Tongue (tissue), 2 donors: Measurements from ENCODE around the gene ZNF609. TPM values are rescaled to one million over a fixed set of nuclear protein-coding genes. Genes with fewer than 3 reads are reported as not detected.
"Not testable (repeated sequence)": the region's sequence is repeated elsewhere in the genome, so short reads cannot be mapped to it uniquely, and the experiment has no call there.

Source experiments
- DNase-seq: peaks from one replicate; pipeline ENCODE4 v3.0.0-alpha.2; 2015
- total RNA-seq: library from RNA; depleted of rRNA; stranded (reverse); fragments of >200 nt; gene quantifications from one replicate; pipeline ENCODE4 v1.2.3, GENCODE V29; 2014

The ZNF609 gene
- total RNA-seq, 1 donor from 2014 or later: 19.6 TPM

DNA sequence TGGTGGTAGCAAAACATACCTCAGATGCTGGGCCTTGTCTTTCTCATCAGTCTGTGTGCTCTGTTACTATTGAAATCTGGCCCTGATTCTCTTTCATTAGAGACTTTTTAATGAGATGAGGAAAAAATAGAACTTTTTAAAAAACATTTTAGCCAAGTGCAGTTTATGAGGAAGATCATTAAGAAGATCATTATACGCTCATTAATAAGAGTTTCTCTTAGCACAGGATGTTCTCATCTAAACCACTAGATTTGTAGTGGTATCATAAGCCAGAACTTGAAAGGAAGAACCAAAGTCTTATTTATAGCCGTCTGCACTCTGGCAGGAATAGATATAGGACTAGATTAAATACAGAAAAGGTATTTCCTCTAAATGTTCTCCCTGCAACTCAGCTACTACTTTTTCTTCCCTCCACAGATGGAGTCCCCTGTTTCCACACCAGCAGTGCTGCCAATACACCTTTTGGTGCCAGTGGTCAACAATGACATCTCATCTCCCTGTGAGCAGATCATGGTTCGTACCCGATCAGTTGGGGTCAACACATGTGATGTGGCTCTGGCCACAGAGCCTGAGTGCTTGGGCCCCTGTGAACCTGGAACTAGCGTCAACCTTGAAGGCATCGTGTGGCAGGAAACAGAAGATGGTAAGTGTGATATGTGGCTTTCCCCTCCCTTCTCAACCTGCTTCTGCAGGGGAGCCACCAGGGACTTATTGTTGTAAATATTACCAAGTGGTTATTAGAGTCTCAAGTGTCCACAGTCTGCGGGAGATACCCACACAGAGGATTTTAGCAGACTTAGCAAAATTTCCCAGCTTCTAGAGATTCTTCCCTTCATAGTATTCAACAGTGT lies 162.3 kb downstream of the ZNF609 start:
- DNase-seq: no peak

DNA sequence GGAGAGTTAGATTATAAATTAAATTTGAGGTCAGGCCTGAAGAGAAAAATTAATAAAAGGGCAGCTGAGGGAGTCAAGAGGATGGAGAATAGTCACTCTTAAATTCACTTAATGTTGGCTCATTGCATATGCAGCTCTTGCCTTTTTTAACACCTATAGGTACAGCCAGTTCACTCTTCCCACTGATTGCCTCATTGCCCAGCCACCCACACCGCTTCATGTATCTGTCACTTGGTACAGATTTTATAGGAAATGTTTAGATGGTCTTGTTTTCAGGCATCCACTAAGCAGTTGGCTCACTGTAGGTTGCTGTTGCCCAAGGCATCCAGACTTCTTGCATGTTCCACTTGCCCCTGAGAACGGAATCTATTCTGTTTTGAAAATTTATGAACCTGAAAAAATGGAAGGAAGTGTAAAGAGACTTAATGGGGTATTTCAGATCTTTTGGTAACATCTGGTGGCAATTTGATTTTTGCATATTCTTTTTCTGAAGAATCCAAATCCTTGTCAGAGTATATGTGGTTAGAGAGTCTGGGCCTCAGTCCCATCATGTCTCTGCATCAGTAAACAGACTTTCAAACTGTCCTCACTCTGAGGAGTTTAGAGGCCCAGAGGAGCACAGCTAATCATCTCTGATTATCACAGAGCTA lies 163.1 kb downstream of the ZNF609 start:
- DNase-seq: no peak

DNA sequence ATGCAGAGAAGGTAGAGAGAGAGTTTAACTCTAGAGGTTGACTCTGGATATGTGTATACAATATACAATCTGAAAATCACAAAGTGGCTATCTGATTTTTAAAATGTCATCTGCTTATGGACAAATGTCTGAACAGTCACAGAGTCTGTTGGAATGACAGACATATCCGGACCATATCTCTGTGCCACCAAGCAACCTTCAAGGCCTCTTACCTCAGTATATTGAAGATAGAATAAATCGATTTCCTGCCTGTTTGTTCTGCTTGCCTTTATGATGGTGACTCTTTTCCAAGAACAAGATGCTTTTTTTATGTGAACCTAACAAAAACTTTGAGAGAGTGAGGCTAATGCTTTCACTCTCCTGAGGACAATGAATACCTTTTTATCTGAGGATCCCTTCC lies 163.9 kb downstream of the ZNF609 start:
- no peak for DNase-seq

DNA sequence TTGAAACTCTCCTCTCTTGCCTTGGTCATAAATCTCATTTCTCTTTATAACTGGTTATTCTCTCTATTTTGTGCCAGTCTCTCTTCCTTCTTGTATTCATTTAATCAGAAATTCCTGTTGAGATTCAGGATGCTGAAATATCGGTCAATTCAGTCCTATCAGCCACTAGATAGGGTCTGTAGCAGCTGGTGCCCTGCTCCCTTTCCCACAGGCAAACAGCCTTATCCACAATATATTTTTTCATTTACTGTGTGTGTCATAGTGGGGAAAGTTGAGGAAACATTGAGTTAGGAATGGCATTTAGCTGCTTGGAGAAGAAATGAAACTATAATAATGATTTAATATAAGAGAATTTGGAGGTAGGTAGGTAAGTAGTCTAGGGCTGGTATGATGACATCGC lies 168.7 kb downstream of the ZNF609 start:
- DNase-seq: no peak

DNA sequence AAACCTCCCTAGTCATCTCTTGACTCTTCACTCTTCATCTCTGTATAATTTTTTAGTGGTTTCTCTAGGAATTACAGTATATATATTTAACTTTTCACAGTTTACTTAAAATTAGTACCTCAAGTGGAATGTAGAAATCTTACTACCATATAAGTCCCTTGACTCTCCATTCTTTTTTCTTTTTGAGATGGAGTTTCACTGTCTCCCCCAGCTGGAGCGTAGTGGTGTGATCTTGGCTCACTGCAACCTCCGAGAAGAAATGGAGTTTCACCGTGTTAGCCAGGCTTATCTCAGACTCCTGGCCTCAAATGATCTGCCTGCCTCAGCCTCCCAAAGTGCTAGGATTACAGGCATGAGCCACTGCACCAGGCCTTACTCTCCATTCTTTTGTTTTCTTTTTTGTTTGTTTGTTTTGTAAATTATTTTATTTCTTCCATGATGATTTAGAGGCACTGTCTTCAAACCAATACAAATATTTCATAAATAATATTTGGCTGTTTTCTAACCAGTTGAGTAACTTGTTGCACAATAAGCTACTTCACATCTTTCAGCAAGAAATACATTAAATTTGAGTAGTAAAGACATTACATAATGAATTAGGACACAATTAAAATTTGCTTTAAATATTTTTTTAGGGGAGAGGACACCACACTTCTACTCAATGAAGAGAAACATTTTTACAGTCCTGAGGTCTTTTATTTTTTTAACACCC lies 170.2 kb downstream of the ZNF609 start:
- no peak for DNase-seq

DNA sequence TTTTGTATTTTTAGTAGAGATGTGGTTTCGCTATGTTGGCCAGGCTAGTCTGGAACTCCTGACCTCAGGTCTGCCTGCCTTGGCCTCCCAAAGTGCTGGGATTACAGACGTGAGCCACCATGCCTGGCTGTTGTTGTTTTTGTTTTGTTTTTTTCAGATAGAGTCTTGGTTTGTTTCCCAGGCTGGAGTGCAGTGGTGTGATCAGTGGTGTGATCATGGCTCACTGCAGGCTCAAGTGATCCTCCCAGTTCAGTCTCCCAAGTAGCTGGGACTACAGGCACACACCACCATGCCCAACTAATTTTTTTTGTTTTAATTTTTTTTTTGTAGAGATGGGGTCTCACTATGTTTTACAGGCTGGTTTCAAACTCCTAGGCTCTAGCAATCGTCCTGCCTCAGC lies 172.3 kb downstream of the ZNF609 start:
- DNase-seq: not testable (repeated sequence)

DNA sequence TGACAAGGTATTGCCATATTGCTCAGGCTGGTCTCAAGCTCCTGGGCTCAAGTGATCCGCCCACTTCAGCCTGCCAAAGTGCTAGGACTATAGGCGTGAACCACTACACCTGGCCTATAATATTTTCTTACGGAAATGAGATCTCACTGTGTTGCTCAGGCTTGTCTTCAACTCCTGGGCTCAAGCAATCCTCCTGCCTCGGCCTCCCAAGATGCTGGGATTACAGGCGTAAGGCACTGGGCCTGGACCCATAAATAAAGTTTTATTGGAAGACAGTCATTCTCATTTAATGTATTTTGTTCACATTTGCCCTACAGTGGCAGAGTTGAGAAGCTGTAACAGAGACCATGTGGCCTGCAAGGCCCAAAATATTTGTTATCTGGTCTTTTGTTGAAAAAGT lies 173.0 kb downstream of the ZNF609 start:
- DNase-seq: no peak

DNA sequence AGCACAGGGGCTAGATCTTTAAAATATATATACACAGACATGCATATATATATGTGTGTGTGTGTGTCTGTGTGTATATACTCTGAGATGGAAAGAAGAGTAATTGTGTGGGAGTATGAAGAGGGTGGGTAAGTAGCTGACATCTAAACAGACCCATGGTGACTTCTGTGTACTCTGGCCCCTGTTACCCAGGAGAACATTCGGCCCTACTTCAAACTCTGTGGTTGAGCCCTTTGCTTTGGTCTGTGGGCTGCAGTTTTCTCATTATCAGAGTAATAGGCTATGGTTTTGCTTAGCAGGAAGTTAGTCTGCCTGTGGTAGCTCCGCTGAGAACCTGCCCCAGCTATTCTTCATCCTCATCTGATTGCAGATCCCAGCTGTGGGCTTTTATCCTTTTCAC lies 173.6 kb downstream of the ZNF609 start:
- DNase-seq: no peak

DNA sequence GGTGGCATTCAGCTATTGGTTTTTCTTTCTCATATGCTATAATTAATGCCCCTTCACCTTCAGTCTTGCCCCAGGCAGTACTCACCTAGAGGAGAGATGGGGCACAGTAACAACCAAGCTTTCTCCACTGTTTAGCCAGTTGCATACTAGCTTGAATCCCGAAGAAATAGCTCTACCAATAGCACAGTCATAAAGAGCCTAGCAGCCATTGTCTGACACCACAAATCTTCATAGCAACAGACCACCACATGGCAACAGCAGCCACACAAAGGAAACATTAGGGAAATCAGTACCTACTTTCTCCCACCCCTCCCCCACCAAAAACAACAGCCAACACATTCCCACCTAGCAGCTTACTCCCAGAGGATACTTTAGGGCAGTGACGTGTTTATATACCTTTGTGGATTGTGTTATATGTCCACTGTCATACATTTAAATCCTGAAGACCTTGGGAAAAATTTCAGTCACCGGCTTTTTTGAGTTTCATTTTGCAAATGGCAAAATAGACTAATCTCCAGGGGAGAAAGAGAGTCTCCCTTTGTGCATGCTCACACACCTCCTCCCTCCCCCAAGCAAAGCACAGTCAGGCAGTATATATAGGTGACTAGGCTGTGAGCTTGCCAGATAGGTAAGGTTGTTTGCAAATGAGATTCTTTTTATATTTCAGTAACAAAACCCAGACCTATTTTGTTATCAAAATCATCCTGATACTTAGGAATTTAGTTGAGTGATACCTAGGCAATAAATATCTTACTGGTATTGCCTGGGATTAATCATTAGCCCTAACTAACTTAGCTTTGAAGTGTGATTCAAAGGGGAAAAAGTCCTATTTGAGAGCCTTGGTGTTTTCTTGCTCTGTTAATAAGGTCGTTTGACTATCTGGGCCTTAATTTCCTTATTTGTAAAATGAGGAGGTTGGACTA lies 174.5 kb downstream of the ZNF609 start:
- peak; percentile 44 for DNase-seq

DNA sequence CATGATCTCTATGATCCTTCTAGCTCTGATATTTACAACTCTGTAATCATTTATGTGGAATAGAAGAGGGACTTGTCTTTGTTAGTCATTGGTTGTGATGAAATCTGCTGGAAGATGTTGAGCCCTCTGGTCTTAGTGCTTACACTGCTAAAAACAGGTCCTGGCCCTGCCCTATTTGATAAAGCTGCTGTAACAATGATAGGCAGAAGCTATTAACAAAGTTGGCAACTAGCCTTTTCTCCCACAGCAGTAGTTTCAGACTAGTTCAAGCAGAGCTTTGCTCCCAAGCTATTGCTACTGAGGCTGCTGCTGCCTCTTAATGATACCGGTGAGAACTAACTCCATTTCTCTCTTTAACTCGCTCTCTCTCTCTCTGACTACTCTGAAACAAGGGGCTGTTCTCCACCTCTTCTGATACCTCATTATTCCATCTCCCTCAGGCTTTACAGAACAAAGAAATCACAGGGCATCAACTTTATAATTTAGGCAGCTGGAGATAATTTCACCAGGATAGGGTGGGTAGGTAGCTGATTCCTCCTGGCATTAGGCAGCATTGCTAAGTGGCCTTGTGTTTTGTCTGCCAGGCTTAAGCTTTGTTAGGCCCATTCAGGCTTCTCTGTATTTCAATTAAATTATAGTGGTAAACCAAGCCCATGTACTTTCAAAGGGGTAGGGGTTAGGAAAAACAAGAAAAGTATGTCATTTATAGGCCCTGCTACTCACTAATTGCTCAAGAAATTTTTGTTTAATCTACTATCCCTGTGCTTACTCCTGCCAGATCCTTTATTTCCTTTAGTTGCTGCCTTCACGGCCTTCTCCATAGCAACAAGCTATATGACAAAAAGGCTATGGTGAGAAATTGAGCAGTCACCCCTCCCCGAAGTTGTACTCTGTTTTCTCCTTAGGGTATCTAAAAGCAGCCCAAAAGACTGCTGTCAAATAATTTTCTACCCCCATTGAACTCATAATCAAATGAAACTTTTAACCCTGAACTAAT lies 175.4 kb downstream of the ZNF609 start:
- peak; percentile 48 for DNase-seq

DNA sequence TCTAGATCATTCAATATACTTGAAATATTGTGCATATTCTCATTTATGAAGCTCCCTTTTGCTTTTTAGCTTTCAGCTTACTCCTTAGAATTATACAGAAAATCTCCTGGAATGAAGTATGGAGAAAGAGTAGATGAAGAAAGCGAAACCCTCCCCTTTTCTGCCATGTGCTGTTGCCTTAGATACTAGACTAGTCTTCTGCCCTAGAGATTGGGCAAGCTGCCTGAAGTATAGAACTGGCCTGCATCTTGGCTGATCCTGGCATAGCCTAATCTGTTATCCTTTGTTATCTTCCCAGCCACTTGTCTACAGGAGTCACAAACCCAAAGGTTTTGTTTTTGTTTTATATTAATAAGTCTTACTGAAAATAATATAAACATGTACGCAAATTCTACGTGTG lies 176.2 kb downstream of the ZNF609 start:
- DNase-seq: no peak

DNA sequence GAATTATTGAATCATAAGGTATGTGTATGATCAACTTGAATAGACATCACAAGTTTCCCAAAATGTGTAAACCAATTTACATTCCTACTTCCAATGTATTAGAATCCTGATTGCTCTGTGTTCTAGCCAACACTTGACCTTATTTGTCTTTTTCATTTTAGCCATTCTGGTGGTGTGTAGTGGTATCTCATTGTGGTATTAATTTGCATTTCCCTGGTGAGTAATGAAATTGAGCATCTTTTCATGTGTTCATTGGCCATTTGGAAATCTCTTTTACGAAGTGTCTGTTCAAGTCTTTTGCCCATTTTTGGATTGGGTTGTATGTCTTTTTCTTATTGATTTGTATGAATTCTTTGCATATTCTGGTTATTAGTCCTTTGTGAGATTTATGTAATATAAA lies 177.0 kb downstream of the ZNF609 start:
- no peak for DNase-seq

DNA sequence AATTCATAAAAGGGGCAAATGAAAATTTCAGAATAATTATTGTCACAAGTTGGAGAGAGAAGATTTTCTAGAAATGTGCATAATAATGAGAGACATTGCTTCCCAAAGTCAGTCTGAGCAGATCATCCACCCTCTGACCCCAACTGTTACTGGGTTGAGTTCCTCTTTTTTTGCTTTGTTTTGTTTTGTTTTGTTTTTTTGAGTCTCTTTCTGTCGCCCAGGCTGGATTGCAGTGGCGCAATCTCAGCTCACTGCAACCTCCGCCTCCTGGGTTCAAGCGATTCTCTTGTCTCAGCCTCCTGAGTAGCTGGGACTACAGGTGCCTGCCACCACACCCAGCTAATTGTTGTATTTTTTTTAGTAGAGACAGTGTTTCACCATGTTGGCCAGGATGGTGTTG lies 179.4 kb downstream of the ZNF609 start:
- not testable (repeated sequence) for DNase-seq

DNA sequence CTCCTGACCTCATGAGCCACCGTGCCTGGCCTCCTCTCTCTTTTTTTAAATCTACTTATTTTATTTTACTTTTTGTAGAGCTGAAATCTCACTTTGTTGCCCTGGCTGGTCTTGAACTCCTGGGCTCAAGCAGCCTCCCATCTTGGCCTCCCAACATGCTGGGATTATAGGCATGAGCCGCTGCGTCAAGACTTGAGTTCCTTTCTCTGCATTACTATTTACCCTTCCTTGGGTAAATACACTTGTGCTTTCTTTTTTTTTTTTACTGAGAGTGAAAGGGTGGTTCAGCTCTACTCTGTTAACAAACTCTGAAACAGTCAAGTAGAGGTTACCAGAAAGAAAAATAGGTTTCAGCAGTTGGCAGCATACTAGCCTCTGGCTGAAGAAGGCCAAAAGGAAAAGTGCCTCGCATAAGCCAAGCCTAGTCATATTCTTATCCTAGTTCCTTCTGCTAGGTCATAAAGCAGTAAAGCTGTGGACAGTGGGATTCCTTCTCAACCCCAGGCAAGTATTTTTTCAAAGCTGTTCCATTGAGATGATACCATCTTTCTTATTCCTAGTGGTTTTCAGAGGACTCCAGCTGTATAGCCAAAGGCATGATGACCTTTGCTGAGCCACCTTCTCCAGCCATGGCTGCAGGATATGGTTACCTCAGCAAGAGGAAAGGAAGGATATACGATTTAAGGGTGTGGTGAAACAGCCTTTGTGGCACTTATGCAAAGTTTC lies 179.9 kb downstream of the ZNF609 start:
- no peak for DNase-seq

DNA sequence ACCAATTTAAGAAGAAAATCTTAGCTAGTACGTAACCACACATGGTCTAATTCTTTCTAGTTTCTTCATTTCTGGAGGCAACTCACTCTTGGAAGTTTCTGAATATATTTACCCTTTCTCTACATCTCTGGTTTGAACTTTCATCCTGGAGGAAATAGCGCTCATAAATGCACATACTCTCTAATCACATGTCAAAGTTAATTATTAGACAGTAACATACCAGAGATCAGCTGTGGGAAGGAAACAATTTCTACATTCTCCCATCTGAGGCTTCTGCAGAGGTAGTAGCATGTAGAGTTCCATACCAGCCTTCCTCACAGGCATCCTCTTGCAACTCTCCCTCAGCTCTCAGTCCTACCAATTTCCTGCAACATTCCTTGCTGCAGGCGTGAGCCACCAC lies 182.5 kb downstream of the ZNF609 start:
- DNase-seq: no peak

DNA sequence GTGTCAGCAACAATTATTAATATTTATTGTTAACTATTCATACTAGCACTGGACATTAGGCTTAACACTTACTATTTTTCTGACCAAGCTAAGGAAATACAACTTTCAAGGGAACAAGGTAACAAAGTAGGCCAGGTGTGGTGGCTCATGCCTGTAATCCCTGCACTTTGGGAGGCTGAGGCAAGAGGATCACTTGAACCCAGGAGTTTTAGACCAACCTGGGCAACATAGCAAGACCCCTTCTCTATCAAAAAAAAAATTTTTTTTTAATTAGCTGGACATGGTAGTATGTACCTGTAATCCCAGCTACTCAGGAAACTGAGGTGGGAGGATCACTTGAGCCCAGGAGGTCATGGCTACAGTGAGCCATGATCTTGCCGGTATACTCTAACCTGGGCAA lies 183.3 kb downstream of the ZNF609 start:
- no peak for DNase-seq

DNA sequence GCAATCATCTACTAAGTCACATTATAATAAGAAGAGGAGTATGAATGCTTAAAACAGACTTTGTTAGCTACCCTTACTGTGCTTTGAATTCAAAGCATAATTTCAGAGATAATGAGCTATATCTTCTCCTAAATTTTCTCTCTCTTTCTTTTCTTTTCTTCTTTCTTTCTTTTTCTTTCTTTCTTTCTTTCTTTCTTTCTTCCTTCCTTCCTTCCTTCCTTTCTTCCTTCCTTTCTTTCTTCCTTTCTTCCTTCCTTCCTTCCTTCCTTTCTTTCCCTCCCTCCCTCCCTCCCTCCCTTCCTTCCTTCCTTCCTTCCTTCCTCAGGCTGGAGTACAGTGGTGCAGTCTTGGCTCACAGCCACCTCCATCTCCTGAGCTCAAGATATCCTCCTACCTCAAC lies 184.4 kb downstream of the ZNF609 start:
- DNase-seq: not testable (repeated sequence)

DNA sequence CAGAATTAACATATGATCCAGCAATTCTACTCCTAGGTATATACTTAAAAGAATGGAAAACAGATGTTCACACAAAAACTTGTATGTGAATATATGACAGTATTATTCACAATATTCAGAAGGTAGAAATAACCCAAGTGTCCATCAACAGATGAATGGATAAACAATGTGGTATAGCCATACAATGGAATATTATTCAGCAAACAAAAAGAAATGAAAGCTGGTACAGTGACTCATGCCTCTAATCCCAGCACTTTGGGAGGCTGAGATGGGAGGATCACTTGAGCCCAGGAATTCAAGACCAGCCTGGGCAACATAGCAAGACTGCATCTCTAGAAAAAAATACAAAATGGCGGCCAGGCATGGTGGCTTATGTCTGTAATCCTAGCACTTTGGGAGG lies 185.6 kb downstream of the ZNF609 start:
- no peak for DNase-seq

DNA sequence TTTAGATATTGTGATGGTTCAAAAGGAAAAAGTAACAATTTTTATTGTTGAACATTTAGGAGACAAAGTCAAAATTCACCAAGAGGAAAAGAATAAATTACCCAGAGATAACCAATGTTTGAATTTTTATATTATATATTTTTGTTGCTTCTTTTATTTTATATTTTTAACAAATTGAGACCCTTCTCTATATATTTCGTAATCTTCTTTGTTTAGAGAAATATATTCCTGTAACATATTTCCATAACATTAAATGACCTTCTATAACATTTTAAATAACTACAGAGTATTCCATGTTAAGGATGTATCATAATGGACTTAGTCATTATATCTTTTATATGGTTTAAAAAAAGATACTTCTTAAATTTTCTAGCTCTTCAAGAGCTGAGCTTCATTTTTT lies 187.0 kb downstream of the ZNF609 start:
- DNase-seq: no peak

DNA sequence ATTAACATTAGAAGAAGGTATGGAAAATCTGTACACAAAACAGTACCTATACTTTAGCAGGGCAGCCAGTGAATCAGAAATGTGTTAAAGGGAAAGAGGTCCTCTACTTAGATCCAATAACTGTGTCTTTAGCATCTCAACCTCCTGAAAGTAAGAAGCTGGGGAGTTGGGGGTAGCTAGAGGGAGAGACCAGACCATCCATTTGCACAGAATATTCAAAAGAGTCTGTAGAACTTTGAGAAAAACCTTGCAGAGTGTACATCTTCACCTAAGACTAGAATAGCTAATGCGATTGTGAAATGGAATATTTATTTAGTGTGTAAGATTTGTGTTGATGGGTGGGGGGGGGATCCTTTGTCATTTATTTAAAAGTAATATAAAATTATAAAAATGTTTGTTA lies 190.2 kb downstream of the ZNF609 start:
- no peak for DNase-seq
